ENCODE results near the gene PSMG4. TPM values are rescaled to one million over a fixed set of nuclear protein-coding genes. Genes with fewer than 3 reads are reported as not detected.

Gene PSMG4
- polyA plus RNA-seq, 6 donors from 2014 or later, result 37.9 to 63.0 (median 51.5) TPM

Other genes starting within 250 kb of the PSMG4 start
- gene RIPK1, start 190.5 kb upstream of the PSMG4 start, polyA plus RNA-seq (ENCODE audit: low read depth in 6 of 6), result 10 to 100 TPM in 2 of 6 donors, 1 to 10 TPM in 4; 4.8 to 14.1 (median 9.5) TPM
- gene BPHL, start 140.2 kb upstream of the PSMG4 start, polyA plus RNA-seq (ENCODE audit: low read depth in 6 of 6), result 10 to 100 TPM in 5 of 6 donors, 1 to 10 TPM in 1; 8.7 to 16.6 (median 13.3) TPM
- 1 to 10 TPM; 2.5 to 7.9 (median 6.7) TPM for gene TUBB2A, start 101.4 kb upstream of the PSMG4 start, polyA plus RNA-seq (ENCODE audit: low read depth in 6 of 6)
- under 1 TPM in 3 of 6 donors, not detected in 3; 0.15 to 0.83 (median 0.36) TPM for gene TUBB2B, start 31.3 kb upstream of the PSMG4 start, polyA plus RNA-seq (ENCODE audit: low read depth in 6 of 6)
- gene SLC22A23, start 198.1 kb downstream of the PSMG4 start, polyA plus RNA-seq (ENCODE audit: low read depth in 6 of 6), result under 1 TPM in 4 of 6 donors, not detected in 2; 0.43 to 0.61 (median 0.52) TPM

Measured in naive B cell (primary cell).